ENCODE measurements around the gene NDUFS4. TPM values are rescaled to one million over a fixed set of nuclear protein-coding genes. Genes with fewer than 3 reads are reported as not detected.
A peak's percentile ranks its signal among the peaks of the same experiment; 100 is the strongest.

Gene NDUFS4
- polyA plus RNA-seq, 1 of the 3 experiments (the other 2 are of a cell fraction), result 104 TPM

- TF ChIP-seq POLR2AphosphoS5 (IDR thresholded peaks at IDR 0.05; ENCODE audit: low read depth, low read length), result no peak
Observed at GRCh38 chr5:53557386-53557785, 3.1 kb upstream of the NDUFS4 start (continued).

GRCh38 chr5:53558966-53559365, 1.5 kb upstream of the NDUFS4 start:
- Histone ChIP-seq H3K9me3 (no peaks in the 10 kb centered on the region), H3F3A (replicated peaks; ENCODE audit: insufficient read depth) (no peaks in the 10 kb centered on the region), H3K27me3 (ENCODE audit: insufficient read depth) (no peaks in the 10 kb centered on the region), H3K36me3 (replicated peaks in 1 of 2; ENCODE audit: control insufficient read depth in 1 of 2, insufficient read depth in 2 of 2, low read length in 1 of 2) (no peaks in the 10 kb centered on the region), H3K4me1 (ENCODE audit: control insufficient read depth in 1 of 2, insufficient read depth in 2 of 2, low read depth in 1 of 2, low read length in 1 of 2) (no peaks in the 10 kb centered on the region; a peak in 2 of 4 replicates), H3K79me2 (ENCODE audit: insufficient read depth) (peaks cover 35% of the 10 kb centered on the region), H2AFZ (ENCODE audit: low read depth) (no peak overlapping the region), H3K9ac (no peak overlapping the region), H3K4me3 (ENCODE audit: low read depth in 2 of 2, low read length in 1 of 2) (no peak overlapping the region), H4K20me1 (ENCODE audit: insufficient read depth) (no peaks in the 10 kb centered on the region), H3K9me2 (no peaks in the 10 kb centered on the region), H3K27ac (ENCODE audit: low read depth in 2 of 2, low read length in 1 of 2) (no peak overlapping the region), H3K4me2 (no peak overlapping the region)
- POLR2A ChIA-PET, result no interaction called here
- no peak for DNase-seq
- TF ChIP-seq MXI1 (IDR thresholded peaks at IDR 0.05; ENCODE audit: low read depth, low read length) (no peak), RAD21 (IDR thresholded peaks at IDR 0.05; ENCODE audit: low read length) (no peak), SIN3A (IDR thresholded peaks at IDR 0.05; ENCODE audit: borderline replicate concordance, low read depth, low read length) (no peak)
- TF ChIP-seq, protein P1, sequence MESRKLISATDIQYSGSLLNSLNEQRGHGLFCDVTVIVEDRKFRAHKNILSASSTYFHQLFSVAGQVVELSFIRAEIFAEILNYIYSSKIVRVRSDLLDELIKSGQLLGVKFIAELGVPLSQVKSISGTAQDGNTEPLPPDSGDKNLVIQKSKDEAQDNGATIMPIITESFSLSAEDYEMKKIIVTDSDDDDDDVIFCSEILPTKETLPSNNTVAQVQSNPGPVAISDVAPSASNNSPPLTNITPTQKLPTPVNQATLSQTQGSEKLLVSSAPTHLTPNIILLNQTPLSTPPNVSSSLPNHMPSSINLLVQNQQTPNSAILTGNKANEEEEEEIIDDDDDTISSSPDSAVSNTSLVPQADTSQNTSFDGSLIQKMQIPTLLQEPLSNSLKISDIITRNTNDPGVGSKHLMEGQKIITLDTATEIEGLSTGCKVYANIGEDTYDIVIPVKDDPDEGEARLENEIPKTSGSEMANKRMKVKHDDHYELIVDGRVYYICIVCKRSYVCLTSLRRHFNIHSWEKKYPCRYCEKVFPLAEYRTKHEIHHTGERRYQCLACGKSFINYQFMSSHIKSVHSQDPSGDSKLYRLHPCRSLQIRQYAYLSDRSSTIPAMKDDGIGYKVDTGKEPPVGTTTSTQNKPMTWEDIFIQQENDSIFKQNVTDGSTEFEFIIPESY (IDR thresholded peaks at IDR 0.05; ENCODE audit: borderline replicate concordance, low read depth), result no peak
- TF ChIP-seq, protein P2, sequence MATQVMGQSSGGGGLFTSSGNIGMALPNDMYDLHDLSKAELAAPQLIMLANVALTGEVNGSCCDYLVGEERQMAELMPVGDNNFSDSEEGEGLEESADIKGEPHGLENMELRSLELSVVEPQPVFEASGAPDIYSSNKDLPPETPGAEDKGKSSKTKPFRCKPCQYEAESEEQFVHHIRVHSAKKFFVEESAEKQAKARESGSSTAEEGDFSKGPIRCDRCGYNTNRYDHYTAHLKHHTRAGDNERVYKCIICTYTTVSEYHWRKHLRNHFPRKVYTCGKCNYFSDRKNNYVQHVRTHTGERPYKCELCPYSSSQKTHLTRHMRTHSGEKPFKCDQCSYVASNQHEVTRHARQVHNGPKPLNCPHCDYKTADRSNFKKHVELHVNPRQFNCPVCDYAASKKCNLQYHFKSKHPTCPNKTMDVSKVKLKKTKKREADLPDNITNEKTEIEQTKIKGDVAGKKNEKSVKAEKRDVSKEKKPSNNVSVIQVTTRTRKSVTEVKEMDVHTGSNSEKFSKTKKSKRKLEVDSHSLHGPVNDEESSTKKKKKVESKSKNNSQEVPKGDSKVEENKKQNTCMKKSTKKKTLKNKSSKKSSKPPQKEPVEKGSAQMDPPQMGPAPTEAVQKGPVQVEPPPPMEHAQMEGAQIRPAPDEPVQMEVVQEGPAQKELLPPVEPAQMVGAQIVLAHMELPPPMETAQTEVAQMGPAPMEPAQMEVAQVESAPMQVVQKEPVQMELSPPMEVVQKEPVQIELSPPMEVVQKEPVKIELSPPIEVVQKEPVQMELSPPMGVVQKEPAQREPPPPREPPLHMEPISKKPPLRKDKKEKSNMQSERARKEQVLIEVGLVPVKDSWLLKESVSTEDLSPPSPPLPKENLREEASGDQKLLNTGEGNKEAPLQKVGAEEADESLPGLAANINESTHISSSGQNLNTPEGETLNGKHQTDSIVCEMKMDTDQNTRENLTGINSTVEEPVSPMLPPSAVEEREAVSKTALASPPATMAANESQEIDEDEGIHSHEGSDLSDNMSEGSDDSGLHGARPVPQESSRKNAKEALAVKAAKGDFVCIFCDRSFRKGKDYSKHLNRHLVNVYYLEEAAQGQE (IDR thresholded peaks at IDR 0.05; ENCODE audit: low read depth, low read length), result no peak
- CTCF ChIA-PET, result no interaction called here

GRCh38 chr5:53560028-53560427, 411 bp upstream of the NDUFS4 start:
- Histone ChIP-seq H3F3A (replicated peaks; ENCODE audit: insufficient read depth) (no peaks in the 10 kb centered on the region), H3K36me3 (replicated peaks in 1 of 2; ENCODE audit: control insufficient read depth in 1 of 2, insufficient read depth in 2 of 2, low read length in 1 of 2) (no peaks in the 10 kb centered on the region), H3K4me3 (ENCODE audit: low read depth in 2 of 2, low read length in 1 of 2) (peak overlapping the region; percentile 87 to 95), H3K27me3 (ENCODE audit: insufficient read depth) (no peaks in the 10 kb centered on the region), H3K9ac (peak overlapping the region; percentile 85), H3K4me2 (peak overlapping the region; percentile 80), H4K20me1 (ENCODE audit: insufficient read depth) (no peaks in the 10 kb centered on the region), H3K9me2 (no peaks in the 10 kb centered on the region), H3K4me1 (ENCODE audit: control insufficient read depth in 1 of 2, insufficient read depth in 2 of 2, low read depth in 1 of 2, low read length in 1 of 2) (no peaks in the 10 kb centered on the region; a peak in 2 of 4 replicates), H3K9me3 (no peaks in the 10 kb centered on the region), H2AFZ (ENCODE audit: low read depth) (peak overlapping the region; percentile 98), H3K79me2 (ENCODE audit: insufficient read depth) (peaks cover 46% of the 10 kb centered on the region), H3K27ac (ENCODE audit: low read depth in 2 of 2, low read length in 1 of 2) (peak overlapping the region; percentile 83 to 89; a peak in 3 of 4 replicates)
- WGBS (ENCODE audit: low lambda C conversion rate), result 11% methylated on average over 5 of the region's 5 CpGs
- ChIA-PET POLR2A (no interaction called here), CTCF (no interaction called here)
- DNase-seq, result peak; percentile 5
- TF ChIP-seq MXI1 (IDR thresholded peaks at IDR 0.05; ENCODE audit: low read depth, low read length) (no peak), RXRA (IDR thresholded peaks at IDR 0.05; ENCODE audit: borderline replicate concordance, low read depth) (no peak), CHD2 (IDR thresholded peaks at IDR 0.05; ENCODE audit: low read length, partially characterized antibody) (no peak), JUND (IDR thresholded peaks at IDR 0.05) (no peak), USF2 (IDR thresholded peaks at IDR 0.05; ENCODE audit: borderline replicate concordance, low read depth, low read length) (no peak), FOSL2 (IDR thresholded peaks at IDR 0.05; ENCODE audit: borderline replicate concordance, low read depth) (no peak), POLR2AphosphoS5 (IDR thresholded peaks at IDR 0.05; ENCODE audit: low read depth, low read length) (no peak), SMC3 (IDR thresholded peaks at IDR 0.05; ENCODE audit: low read depth, low read length) (no peak), RFX5 (IDR thresholded peaks at IDR 0.05; ENCODE audit: low read length) (no peak), TCF12 (IDR thresholded peaks at IDR 0.05) (no peak), EZH2phosphoT487 (IDR thresholded peaks at IDR 0.05; ENCODE audit: borderline replicate concordance, low read depth) (no peak), YY1 (IDR thresholded peaks at IDR 0.05; ENCODE audit: low read depth) (no peak)
- TF ChIP-seq, protein P3, sequence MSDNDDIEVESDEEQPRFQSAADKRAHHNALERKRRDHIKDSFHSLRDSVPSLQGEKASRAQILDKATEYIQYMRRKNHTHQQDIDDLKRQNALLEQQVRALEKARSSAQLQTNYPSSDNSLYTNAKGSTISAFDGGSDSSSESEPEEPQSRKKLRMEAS (IDR thresholded peaks at IDR 0.05; ENCODE audit: low read depth), result no peak
- TF ChIP-seq, protein P1 (IDR thresholded peaks at IDR 0.05; ENCODE audit: borderline replicate concordance, low read depth), result no peak
